Right lobe of liver (tissue), 4 donors: Measurements from ENCODE around the gene CCBE1.

Experiments used
- CTCF ChIP-seq, 4 donors: fragments of 200-600 bp in 3 of 4; fragments of 450-650 bp in 1 of 4; IDR thresholded peaks; one replicate each; pipeline versions ENCODE4 v1.5.1 to v1.8.0; 2016 to 2022; ENCODE audit warnings: antibody characterized with exemption in 4 of 4, mild to moderate bottlenecking in 2 of 4
- POLR2A ChIP-seq: fragments of 450-650 bp; IDR thresholded peaks from one replicate; pipeline ENCODE4 v1.6.1; 2017; ENCODE audit warnings: antibody characterized with exemption, mild to moderate bottlenecking
- donor health status: DM: no; HTN: no; CAD: no.
- donor health status: DM: no; HTN: no; CAD: no.
- donor health status: DM: no; HTN: yes; CAD: no.

DNA sequence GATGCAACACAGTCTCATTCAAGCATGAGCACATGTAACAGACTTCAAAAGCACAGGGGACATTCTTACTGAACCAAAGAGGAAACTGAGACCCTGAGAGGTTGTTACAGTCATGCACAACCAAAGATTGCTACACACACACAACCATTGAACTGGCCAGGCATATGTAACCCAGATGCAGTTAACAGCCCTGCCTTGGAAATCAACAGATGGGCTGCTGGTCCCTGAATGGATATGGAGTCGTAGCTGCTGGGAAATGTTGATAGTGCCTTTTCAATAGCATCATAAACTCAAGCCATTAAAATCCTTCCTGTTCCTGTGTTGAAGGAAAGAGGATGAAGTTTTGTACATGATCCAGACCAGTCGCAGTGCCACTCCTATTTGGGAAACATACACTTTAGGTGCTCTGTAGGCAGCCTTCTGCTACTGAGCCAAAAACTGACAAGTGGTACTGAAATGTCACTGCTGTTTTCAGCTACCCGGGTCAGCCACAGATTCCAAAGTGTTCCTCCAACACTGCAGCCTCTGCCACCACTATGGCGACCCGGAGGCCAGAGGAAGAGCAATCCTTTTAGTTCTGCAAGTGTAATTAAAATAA, 143.9 kb downstream of the CCBE1 start:
- no peak for TF ChIP-seq CTCF (IDR thresholded peaks at IDR 0.05)
- TF ChIP-seq POLR2A: no peak
